ENCODE results near the gene NFASC.

Gene NFASC

DNA sequence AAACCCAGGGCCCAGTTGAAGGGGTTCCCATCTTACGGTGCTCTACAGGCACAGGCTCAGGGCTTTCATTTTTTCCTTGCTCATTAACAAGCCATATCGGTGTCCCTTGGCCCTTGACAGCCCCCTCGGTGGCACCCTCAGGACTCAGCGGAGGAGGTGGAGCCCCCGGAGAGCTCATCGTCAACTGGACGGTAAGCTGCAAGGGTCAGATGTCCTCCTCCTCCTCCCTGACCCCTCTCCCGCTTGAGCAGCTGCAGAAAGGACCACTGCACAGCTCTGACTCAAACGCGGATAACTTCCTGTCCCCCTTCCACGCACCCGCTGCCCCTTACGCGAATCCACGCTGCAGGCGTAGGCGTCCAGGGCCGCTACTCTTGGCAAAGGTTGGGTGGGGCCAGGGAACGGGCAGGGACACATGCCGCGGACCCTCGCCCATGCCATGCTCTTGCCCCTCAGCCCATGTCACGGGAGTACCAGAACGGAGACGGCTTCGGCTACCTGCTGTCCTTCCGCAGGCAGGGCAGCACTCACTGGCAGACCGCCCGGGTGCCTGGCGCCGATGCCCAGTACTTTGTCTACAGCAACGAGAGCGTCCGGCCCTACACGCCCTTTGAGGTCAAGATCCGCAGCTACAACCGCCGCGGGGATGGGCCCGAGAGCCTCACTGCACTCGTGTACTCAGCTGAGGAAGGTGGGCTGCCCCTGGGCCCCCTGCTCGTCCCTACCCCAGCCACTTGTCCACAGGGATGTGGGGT lies 198.9 kb downstream of the NFASC start:
- DNase-seq = no peak

DNA sequence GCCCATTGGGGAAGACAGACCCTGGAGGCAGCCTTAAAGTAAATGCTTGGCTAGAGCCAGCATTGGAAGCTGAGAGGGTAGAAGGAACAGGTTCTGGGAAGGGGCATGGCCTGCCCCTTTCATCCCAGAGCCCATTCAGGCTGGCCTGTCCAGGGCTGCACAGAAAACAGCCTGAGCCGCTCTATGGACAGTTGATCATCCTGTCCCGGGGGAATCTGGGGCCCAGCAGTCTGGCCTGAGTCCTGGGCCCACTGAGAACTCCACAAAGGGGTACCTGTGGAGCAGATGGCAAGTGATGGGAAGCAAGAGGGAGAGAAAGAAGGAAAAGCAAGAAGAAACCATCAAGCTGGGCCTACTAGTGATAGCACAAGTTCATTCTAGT lies 200.4 kb downstream of the NFASC start:
- DNase-seq = no peak

DNA sequence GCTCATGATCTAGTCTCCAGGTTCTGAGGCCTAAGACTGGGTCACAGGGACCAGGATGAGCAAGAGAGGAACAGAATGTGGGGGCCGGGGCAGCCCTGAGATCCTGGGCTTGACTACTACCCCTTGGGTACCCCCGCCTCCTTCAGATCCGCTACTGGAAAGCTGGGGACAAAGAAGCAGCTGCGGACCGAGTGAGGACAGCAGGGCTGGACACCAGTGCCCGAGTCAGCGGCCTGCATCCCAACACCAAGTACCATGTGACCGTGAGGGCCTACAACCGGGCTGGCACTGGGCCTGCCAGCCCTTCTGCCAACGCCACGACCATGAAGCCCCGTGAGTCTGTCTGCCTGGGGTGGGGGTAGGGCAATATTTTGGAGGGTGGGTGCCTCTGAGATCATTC lies 201.1 kb downstream of the NFASC start:
- DNase-seq = no peak

DNA sequence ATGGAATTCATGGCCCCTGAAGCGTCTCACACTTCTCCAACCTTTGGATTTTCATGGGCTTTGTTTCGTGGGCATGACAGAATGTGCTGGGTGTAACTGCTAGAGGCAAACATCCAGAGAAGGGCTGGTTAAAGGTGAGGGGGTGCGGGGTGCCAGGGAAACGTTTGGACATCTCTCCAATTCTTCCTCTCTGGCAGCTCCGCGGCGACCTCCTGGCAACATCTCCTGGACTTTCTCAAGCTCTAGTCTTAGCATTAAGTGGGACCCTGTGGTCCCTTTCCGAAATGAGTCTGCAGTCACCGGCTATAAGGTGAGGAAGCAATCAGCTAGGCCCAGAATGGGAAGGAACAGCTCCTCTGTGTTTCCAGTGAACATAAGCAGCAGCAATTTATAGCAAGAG lies 201.6 kb downstream of the NFASC start:
- no peak for DNase-seq

All from NCI-H2029 (cell line).